ENCODE data around the gene CHDH.

- no peak for TF ChIP-seq CTCF (IDR thresholded peaks at IDR 0.05; ENCODE audit: insufficient read depth, low read length, poor library complexity, severe bottlenecking)
- no peak for TF ChIP-seq EZH2phosphoT487 (conservative IDR thresholded peaks at IDR 0.05; ENCODE audit: low read length)
Observed at GRCh38 chr3:53849916-53850315, 3.7 kb upstream of the CHDH start.
